Measurements from ENCODE around the gene NF1.
"Not testable (repeated sequence)": the region's sequence is repeated elsewhere in the genome, so short reads cannot be mapped to it uniquely, and the experiment has no call there.

- TF ChIP-seq, protein P1, sequence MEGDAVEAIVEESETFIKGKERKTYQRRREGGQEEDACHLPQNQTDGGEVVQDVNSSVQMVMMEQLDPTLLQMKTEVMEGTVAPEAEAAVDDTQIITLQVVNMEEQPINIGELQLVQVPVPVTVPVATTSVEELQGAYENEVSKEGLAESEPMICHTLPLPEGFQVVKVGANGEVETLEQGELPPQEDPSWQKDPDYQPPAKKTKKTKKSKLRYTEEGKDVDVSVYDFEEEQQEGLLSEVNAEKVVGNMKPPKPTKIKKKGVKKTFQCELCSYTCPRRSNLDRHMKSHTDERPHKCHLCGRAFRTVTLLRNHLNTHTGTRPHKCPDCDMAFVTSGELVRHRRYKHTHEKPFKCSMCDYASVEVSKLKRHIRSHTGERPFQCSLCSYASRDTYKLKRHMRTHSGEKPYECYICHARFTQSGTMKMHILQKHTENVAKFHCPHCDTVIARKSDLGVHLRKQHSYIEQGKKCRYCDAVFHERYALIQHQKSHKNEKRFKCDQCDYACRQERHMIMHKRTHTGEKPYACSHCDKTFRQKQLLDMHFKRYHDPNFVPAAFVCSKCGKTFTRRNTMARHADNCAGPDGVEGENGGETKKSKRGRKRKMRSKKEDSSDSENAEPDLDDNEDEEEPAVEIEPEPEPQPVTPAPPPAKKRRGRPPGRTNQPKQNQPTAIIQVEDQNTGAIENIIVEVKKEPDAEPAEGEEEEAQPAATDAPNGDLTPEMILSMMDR (IDR thresholded peaks at IDR 0.05): not testable (repeated sequence)
- not testable (repeated sequence) for TF ChIP-seq POLR2AphosphoS5 (IDR thresholded peaks at IDR 0.05; ENCODE audit: insufficient read depth in 1 of 2, low read depth in 1 of 2); POLR2A (IDR thresholded peaks at IDR 0.05)
These were observed 168.1 kb downstream of the NF1 start for GRCh38 chr17:31262923-31263322.
